Gastrocnemius medialis (tissue), 4 donors: ENCODE results near the gene TAS1R3.
"Not testable (repeated sequence)": the region's sequence is repeated elsewhere in the genome, so short reads cannot be mapped to it uniquely, and the experiment has no call there.

ENCODE experiments used
- CTCF ChIP-seq, 5 experiments: fragments of 450-650 bp in 3 of 5; fragments of 200-600 bp in 2 of 5; sonication (generic) in 2 of 5; IDR thresholded peaks in 4 of 5; conservative IDR thresholded peaks in 1 of 5; 1 replicate in 4 of 5; 2 replicates in 1 of 5; pipeline ENCODE4 v1.5.1; 2016 to 2019; ENCODE audit warnings: antibody characterized with exemption in 5 of 5, mild to moderate bottlenecking in 3 of 5, moderate library complexity in 3 of 5
- POLR2A ChIP-seq, 2 donors: fragments of 450-650 bp; IDR thresholded peaks; one replicate each; pipeline ENCODE4 v1.6.1; 2017; ENCODE audit warnings: antibody characterized with exemption in 2 of 2, mild to moderate bottlenecking in 2 of 2, moderate library complexity in 2 of 2

- TF ChIP-seq CTCF (IDR thresholded peaks at IDR 0.05 in 4 of 5, conservative IDR thresholded peaks at IDR 0.05 in 1 of 5); POLR2A (IDR thresholded peaks at IDR 0.05): not testable (repeated sequence)
These were observed 14.9 kb upstream of the TAS1R3 start for GRCh38 chr1:1316199-1316598.
